CMK (cell line): ENCODE measurements around the gene KIR3DL3.
"Not testable (repeated sequence)": the region's sequence is repeated elsewhere in the genome, so short reads cannot be mapped to it uniquely, and the experiment has no call there.

ENCODE experiments used
- DNase-seq: peaks from one replicate; pipeline ENCODE4 v3.0.0-alpha.2; 2010; ENCODE audit warnings: low read depth

The KIR3DL3 gene

GRCh38 chr19:54782916-54783315 lies 58.7 kb downstream of the KIR3DL3 start:
- DNase-seq: not testable (repeated sequence)
